TTC549 (cell line): ENCODE results near the gene RGS19.

Experiments used
- FAIRE-seq: peaks from 2 replicates; lab custom pipeline; 2012; peaks lifted over from hg19 to GRCh38; lab: Jason Lieb, UNC

RGS19 gene

DNA sequence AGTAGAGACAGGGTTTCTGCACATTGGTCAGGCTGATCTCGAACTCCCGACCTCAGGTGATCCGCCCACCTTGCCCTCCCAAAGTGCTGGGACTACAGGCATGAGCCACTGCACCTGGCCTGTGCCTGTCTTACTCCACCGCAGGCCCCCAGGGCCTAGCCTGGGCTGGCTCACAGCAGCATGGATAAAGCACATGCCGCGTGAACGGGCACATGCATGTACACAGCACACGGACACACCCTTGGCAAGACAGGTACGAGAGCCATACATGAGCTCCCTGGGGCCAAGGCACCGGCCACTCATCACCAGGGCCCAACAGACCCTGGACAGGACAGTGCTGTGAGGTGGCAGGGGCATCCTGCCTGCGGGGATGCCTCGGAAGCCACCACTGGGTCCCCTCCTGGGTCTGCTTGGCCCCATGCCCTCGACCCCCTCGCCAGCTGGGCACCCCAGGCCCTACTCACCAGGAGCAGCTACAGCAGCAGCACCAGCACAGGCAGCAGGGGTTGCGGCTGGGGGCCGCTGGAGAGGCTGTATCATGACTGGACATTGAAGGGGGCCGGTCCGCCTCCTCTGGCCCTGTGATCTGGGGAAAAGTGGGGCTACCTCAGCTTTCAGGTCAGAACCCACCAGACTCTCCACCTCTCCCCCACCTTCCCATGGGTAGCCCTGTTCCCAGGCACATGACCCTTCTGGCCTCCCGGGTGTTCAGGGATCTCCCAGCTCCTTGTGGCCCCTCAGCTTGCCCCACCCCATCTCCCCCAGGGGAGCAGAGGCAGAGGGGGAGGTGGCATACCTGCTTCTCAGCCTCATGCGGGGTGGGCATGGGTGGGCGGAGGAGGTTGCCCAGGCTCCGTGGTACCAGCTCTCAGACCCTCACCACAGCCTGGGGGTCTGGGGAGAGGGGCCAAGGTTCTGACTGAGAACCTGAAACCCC, 3.0 kb downstream of the RGS19 start:
- no peak for FAIRE-seq

DNA sequence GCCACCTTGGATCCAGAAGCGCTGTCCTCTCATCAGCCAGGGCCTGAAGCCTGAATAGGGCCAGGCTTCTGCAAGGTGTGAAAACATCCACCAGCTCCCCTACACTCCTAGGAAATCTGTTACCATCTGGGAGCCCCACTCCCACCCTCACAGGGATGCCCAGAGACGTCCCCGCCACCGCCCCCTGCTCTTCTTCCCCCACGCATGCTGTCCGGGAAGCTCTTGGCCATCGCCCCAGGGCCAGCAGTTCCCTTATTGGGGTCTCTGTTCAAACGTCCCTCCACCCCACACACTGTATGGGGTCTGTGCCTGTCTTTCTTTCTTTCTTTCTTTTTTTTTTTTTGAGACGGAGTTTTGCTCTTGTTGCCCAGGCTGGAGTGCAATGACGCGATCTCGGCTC, 3.8 kb downstream of the RGS19 start:
- FAIRE-seq, result no peak

DNA sequence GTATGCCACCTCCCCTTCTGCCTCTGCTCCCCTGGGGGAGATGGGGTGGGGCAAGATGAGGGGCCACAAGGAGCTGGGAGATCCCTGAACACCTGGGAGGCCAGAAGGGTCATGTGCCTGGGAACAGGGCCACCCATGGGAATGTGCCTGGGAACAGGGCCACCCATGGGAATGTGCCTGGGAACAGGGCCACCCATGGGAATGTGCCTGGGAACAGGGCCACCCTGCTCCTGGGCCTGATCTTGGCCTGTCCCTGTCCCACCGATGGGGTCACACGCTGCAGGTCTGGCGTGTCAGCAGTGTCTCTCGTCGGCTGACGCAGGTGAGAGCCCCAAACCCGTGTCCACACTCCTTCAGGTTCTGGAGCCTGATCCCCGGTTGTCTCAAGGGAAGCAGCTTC, 4.4 kb downstream of the RGS19 start:
- no peak for FAIRE-seq

DNA sequence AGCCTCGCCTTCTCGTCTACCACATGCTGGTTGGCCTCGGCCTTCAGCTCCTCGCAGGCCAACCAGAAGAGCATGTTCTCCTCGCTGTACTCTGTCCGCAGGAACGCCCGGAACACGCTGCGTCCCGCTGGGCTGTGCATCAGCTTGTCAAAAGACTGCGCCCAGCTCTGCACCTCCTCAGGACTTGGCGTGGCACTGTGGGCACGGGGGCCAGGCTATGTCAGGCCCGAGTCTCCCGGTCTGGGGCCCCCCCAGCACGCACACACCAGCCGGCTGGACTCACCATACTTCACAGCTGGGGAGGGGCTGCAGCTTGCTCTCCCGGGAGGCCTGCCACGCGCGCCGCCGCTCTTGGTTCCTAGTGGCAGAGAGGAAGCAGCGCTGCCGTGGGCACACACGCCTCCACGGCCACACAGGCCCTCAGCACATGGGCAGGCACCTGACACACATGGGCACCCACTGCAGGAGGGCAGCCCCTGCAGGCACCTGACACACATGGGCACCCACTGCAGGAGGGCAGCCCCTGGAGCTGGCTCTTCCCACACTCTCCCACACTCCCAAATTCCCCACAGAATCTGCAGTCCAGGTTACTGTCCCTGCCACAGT, 5.0 kb downstream of the RGS19 start:
- no peak for FAIRE-seq

DNA sequence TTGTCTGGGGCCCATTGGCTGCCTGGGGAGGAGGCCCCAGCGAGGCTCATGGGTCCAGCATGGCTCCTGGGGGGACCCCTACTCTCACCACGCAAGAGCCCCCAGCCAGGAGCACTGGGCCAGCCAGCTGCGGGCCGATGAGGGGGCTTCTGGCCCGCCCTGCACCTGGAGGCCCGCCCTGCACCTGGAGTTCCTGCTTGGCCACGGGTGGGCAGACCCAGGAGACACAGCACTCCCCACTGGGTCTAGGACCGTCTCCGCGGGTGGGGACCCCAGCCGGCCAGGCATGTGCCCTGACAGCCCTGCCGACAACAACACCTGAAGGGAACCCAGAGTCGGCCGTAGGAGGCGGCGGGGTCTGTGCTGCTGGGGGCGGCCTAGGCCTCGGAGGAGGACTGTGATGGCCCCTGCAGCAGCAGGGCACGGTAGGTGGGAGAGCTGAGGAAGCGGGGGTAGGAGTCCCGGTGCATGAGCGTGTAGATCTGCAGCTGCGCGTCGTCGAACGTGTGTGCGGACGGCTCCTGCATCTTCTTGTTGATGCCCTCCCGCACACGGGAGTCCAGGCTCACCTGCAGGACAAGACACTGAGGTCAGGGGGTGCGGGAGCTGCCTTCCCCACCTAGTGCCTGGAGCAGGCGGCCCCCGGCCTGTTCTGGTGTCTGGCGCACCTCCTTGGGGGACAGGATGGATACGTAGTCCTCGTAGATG, 5.7 kb downstream of the RGS19 start:
- FAIRE-seq, result no peak

DNA sequence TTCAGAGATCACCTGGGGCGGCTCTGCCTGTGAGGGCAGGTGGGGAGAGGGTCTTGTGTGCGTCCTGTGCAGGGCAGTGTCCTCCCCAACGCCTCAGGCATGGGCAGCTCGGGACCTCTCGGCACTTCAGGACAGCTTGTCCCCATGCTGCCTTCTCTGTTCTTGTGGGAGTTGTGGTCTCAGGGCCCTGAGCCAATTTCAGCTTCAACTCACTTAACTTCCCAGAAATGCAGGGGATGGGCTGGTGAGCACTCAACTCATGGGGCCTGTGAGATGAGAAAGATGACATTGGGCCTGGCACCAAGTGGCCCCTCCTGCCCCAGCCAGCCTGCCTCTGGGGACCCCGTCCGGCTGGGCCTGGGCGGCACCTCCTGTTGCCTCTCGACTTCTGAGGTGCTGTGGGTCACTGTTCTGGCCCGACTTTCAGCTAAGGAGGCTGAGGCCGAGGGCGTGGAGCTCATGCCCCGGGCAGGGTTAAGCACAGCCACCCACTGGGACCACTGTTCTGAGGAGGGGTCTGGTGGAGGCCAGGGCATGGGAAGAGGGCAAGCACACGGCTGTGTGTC, 6.7 kb downstream of the RGS19 start:
- no peak for FAIRE-seq

DNA sequence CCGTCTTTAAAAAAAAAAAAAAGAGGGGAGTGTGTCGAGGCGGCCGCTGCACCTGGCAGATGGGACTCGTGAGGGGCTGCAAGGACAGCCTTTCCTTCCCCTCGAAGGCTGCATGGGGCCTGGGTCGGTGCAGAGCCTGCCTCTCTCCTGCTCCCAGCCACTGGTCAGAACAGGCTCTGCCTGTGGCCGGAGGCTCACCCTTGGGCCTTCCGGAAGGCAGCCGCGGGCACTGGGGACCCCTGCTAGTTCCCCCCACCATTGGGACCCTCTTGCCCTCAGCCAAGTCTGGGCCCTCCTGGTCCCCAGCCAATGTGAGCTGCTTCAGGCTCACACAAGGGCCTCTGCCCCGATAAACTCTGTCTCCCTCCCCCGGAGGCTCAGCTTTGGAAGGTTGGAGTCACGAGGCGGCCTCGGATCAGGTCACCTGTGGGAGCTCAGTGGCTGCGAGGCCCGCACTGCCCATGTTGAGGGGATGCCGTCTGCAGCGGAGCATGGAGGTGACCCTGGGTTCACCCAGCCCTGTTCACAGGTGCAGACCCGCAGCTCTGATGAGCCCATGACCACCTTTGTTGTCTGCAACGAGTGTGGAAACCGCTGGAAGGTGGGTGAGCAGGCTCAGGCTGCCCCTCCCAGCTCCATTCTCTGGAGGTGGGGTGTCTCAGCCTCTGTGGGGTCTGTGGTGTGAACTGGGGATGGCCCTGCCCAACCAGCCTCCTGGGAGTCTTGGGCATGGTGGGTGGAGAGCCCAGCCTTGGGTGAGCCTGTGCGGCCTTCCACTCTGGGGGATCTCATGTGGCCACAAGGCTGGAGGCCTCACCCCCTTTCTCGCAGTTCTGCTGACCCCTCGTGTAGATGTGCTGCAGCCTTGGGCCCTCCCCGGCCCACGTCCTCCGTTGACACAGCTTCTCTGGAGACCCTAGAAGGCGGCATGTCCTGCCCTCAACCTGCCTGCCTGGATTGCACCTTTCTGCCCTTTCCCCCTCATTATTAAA, 7.7 kb downstream of the RGS19 start:
- FAIRE-seq, result no peak

DNA sequence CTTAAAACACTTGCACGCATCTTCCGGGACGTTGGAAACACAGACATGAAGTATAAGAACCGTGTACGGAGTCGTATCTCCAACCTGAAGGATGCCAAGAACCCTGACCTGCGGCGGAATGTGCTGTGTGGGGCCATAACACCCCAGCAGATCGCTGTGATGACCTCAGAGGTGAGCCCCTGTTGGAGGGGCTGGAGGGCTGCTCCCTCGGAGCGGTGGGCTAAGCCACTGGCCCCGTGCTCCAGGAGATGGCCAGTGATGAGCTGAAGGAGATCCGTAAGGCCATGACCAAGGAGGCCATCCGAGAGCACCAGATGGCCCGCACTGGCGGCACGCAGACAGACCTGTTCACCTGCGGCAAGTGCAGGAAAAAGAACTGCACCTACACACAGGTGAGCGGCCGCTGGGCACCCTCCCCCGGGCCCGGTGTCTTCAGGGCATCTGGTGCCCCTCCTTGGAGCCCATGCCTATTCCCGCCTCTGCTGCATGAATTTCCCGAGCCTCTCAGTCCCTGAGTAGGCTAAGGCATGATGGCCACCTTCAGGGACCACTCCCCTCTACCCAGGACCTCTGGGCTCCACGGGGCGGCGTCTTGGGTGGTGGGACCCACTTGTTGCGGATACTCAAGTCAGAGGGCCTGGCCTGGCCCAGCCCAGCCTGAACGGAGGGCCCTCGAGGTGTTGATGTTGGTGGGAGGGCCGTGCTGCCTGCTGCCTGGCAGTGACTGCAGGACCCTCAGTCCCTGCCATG, 8.9 kb downstream of the RGS19 start:
- FAIRE-seq, result no peak

DNA sequence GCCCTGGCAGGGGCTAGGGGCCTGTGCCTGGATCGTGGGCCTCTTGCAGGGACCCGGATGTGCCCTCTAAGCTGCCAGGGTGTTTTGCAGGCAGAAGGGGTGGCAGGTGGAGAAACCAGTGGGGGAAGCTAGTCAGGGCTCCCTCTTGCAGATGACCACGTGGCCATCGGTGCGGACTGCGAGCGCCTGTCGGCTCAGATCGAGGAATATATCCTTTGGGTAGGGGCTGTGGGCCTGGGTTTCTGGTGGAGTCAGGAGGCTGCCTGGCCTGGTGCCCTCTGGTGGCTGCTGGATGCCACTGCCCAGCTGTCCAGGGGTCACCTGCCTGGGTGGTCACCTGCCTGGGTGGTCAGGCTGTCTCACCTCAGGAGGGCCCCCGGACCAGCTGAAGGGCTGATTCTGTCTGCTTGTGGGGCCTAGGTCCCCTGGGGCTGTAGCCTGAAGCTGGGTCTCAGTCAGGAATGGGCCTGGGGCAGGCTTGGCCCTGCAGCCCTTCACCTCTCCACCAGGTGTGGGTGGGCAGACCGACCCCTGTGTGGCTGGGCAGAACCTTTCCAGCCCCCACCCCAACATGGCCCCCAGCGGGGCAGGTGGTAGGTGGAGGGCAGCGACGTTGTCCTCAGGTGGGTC, 9.6 kb downstream of the RGS19 start:
- no peak for FAIRE-seq

DNA sequence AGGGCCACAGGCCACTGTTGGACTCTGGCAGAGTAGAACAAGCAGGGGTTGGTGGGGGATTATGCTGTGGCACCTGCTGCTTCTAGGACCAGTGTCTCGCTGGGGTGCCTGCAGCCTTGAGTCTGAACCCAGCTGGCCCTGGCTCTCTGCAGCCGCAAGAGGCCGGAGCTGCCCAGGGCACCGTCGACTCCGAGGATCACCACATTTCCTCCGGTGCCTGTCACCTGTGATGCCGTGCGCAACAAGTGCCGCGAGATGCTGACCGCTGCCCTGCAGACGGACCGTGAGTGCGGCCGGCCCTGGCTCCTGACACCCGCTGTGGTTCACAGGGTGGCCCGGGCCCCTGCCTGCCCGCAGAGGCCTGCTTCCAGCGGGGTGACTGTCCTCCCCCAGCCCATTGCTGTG, 10.1 kb downstream of the RGS19 start:
- FAIRE-seq, result no peak

DNA sequence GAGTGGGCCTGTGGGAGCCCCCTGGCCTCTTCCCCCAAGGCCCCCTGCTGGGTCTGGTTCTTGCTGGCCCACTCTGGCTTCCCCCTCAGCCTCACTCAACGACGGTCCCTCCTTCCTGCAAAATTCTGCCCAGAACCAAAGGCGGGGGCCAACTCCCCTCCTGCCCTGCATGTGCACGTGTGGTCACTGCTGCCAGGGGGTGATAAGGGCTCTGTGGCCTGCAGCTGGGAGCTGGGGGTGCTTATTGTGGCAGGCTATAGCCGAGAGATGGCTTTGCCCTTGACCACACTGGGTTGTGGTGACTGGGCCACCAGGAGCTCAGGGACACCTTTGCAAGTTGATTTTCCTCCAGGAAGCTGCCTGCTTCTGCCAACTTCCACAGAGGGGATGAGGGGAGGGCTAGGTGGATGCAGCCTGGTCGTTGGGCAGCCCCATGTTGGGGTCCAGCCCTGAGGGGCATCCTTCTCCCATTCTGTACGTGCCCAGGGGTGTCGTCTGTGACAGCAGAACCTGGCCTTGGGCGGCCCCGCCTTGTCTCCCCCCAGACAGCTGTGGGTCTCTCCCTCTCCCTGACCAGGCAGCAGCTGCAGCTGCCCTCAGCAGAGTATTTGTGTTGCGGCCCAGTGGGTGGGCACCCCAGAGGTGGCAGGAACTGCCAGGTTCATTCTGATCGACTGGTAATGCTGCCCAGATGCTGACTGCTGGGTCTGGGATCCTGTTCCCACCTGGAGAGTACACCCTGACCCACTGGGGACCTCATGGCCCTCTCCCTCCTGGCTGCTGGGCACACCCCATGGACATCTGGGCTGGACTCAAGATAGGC, 10.7 kb downstream of the RGS19 start:
- FAIRE-seq, result no peak

DNA sequence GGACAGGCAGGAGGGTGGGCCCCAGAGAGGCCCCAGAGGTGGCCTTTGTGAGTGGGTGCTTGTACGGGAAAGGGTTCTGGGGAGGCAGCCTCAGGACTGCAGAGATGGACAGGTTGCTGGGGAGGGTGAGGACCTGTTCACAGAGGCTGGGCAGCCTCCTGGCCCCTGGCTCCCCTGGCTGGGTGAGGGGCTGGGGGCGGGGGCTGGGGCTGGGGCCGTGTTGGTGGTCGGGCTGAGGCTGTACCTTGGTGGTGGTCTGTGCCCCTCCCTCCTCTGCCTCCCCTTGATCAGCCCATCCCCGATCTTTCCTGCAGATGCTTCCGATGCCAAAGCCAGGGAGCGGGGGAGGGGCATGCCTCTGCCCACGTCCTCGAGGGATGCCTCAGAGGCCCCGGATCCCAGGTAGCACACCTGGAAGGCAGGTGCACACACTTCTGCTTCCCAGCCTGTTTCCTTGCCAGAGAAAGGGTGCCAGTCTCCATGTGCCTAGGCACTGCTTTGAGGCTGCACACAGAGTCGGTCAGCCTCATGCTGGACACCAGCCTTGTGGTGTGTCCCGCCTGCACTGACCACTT, 11.5 kb downstream of the RGS19 start:
- FAIRE-seq, result no peak

DNA sequence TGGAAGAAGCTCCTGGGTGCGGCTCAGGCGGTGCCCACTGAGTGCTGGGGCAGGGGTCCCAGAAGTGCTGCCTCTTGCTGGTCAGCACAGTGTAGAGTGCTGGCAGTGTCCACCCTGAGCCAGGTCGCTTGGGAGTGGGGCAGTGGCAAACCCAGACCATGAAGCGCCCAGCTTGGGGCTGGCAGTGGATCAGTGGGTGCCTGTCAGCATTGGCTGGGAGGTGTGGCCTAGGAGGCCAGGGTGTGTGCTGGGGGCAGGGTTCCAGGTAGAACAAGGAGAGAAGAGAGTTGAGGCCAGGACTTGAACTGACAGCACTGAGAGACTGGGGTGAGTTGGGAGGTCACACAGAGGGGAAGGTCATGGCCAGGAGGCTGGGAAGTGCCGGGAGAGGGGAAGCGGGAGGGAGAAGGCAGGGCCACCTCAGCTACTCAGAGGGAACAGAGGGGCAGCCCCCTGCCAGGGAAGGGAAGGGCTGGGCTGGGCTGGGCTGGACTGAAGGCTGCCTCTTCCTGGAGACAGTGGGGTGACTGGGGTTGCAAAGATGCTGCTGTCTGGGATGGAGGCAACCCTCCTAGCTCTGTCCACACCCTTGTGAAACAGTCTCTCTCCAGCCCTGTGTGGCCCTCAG, 12.2 kb downstream of the RGS19 start:
- no peak for FAIRE-seq

DNA sequence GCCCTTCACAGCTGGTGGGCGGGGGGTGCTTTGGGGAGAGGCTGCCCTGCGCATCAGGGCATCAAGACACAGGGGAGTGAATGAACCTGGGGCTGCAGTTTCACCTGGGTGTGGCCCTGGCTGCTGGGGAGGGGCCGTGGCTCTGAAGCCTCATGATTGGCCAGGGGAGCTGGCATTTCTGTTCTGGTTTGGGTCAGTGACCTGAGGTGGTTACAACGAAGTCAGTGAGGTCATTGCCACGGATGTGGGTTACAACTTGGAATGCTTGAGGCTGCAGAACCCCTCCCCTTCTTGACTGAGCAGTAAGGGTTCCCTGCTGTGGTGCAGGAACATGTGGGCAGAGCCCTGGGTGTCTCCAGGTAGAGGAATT, 13.4 kb downstream of the RGS19 start:
- no peak for FAIRE-seq

DNA sequence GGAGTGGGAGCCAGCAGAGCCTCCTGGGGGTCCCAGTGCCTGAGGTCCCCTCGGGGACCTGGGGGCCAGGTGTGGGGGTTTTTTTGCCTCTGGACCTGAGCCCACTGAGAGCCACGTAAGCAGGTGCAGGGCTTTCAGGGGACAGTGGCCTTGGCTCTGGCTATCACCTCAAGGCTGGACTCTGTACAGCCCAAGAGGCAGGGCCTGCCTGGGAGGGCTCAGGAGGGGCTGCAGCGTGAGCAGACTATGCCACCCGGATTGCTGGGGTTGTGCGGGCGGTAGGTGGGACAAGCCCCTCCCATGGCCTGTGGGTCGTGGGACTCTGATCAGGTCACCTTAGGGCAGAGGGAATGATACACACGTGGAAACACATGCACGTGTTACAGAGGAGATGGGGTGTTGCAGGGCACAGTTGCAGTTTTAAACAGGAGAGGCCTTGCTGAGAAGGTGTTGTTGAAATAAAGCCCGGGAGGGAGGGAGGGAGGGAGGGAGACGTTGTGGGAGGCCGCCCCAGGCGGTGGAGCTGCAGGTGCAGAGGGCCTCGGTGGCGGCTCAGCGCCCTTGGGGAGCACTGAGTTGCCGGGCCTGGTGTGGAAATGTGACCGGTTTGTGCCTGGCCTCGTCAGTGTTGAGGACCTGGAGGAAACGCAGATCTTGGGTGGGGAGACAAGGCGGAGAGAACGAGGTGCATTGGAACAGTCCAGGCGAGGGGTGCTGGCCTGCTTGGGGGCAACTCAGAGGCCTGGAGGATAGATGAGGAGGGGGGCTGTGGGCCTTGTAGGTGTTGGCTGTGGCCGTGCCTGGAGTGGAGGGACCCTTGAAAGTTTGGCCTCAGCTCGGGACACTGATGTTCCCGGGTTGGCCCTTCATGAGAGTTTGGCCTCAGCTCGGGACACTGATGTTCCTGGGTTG, 14.0 kb downstream of the RGS19 start:
- FAIRE-seq, result no peak

DNA sequence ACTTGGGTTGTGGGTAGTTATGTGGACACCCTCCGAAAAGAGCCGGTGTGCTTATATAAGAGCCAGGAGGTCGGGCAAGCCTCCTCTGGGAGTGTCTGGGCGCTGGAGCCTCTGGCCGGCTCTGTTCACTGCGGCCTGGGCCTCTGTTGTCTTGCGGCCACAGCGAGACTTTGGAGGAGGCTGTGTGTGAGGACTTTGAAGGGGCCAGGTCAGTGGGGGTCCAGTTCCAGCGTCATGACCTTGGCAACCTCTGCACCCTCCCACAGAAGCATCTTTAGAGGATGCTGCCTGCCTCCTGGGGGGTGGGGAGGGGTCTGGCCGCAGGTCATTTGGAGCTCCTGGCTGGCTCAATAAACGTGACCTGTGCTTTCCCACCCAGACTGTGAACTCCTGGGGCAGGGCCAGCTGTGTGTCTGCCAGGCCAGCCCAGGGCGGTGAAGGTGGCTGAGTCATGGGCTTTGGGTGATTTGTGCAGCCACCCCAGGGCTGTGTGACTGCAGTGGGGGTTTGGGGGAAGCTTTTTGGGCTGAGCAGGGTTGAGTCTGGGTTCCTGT, 15.1 kb downstream of the RGS19 start:
- no peak for FAIRE-seq

DNA sequence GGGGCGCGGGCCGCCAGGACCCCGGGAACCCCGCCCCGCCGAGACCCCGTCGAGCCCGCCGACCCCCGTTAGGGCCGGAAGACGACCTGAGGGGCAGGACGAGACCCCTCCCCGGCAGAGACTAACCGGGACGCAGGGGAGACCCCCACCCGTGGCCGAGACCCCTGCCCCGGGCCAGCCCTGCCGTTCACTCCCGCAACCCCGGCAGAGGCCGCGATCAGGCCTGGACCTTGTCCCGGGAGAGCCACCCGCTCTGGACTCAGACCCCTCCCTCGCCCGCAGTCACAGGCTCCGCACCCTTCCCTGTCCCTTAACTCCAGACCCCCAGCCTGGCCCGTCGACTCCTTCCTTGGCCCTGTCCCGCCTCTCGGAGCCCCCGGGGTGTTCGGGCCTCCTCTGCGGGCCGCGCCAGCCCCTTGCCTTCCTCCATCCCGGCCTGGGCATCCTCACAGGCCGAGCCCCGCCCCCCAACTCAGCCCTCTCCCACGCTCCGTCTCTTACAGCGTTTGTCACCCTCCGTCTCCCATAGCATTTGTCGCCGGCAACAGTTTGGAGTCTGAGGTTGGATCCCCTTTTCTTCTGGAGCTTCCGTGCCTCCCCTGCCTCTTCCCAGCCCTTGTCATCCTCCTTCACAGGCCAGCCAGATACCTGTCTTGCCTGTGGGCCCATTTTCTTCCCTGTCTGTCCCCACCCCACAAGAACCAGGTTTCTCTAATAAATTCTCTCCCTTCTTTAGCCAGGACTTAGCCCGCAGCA, 15.8 kb downstream of the RGS19 start:
- no peak for FAIRE-seq
